GM12878 (cell line): ENCODE data around the gene MYH10. TPM values are rescaled to one million over a fixed set of nuclear protein-coding genes. Genes with fewer than 3 reads are reported as not detected.

Source experiments
- ATAC-seq: fragments of 200-7000 bp; cut with Tn5 transposase; 3 replicates; pipeline ENCODE4 v1.9.1; 2020; ENCODE audit warnings: mild to moderate bottlenecking, moderate library complexity
- BruUV-seq: library from RNA; stranded (reverse); fragments of 400-500 nt; replicated peaks from 2 replicates; lab custom pipeline; 2021; lab: Mats Ljungman, UMichigan
- CTCF ChIA-PET: fragments of 300-600 bp; sonication (Branson Sonifier 250); formaldehyde crosslinking; extraction: SDS; loops from one replicate; lab custom pipeline; 2021; ENCODE audit warnings: inconsistent platforms; lab: Yijun Ruan, JAX
- POLR2A ChIA-PET: fragments of 350-600 bp; formaldehyde crosslinking; extraction: SDS; loops from one replicate; lab custom pipeline; 2021; ENCODE audit warnings: inconsistent platforms; lab: Charles Lee
- RAD21 ChIA-PET: fragments of 300-600 bp; sonication (Branson Sonifier 250); formaldehyde crosslinking; loops from one replicate; lab custom pipeline; 2023; ENCODE audit warnings: antibody characterized with exemption; ENCODE audit not compliant: unreplicated experiment; lab: Charles Lee
- SMC1A ChIA-PET: fragments of 300-600 bp; sonication (Branson Sonifier 250); formaldehyde crosslinking; loops from one replicate; lab custom pipeline; 2023; ENCODE audit not compliant: unreplicated experiment, uncharacterized antibody; lab: Charles Lee
- DNase-seq: peaks from one replicate; pipeline ENCODE4 v3.0.0-alpha.2; 2011; ENCODE audit warnings: low read depth, low spot score
- FAIRE-seq: peaks from 3 replicates; lab custom pipeline; 2011; peaks lifted over from hg19 to GRCh38; lab: Jason Lieb, UNC
- H2AFZ ChIP-seq: 2 replicates; pipeline ENCODE4 v1.6.0; 2011; ENCODE audit warnings: low read depth, low read length, control low read depth; ENCODE audit not compliant: control insufficient read depth
- H3K27ac ChIP-seq: 2 replicates; pipeline ENCODE4 v1.5.1; 2011; ENCODE audit warnings: control low read depth; ENCODE audit not compliant: control insufficient read depth, insufficient read depth
- H3K27me3 ChIP-seq, 2 experiments: replicated peaks in 1 of 2; 2 replicates each; pipeline versions ENCODE4 v1.6.0 to v1.6.1; 2011; ENCODE audit warnings: low read length in 1 of 2; ENCODE audit not compliant: control insufficient read depth in 2 of 2, insufficient read depth in 2 of 2
- H3K36me3 ChIP-seq, 2 experiments: 2 replicates each; pipeline ENCODE4 v1.5.1; 2011; ENCODE audit warnings: low read length in 1 of 2; ENCODE audit not compliant: control insufficient read depth in 2 of 2, insufficient read depth in 2 of 2
- H3K4me1 ChIP-seq: 2 replicates; pipeline ENCODE4 v1.6.1; 2011; ENCODE audit warnings: mild to moderate bottlenecking, low read length, moderate library complexity, mixed read lengths; ENCODE audit not compliant: control insufficient read depth, insufficient read depth
- H3K4me2 ChIP-seq: 2 replicates; pipeline ENCODE4 v1.6.0; 2011; ENCODE audit warnings: control low read depth; ENCODE audit not compliant: control insufficient read depth, insufficient read depth
- H3K4me3 ChIP-seq: fragments of 200-600 bp; sonication (generic); 2 replicates; pipeline ENCODE4 v1.5.1; 2016
- H3K79me2 ChIP-seq: 2 replicates; pipeline ENCODE4 v1.6.0; 2011; ENCODE audit warnings: low read length; ENCODE audit not compliant: control insufficient read depth, insufficient read depth
- H3K9ac ChIP-seq: 2 replicates; pipeline ENCODE4 v1.8.0; 2011; ENCODE audit warnings: low read length, control low read depth, mixed read lengths; ENCODE audit not compliant: control insufficient read depth, insufficient read depth
- H3K9me3 ChIP-seq: replicated peaks from 3 replicates; pipeline ENCODE4 v1.5.1; 2011; ENCODE audit warnings: mild to moderate bottlenecking, low read length; ENCODE audit not compliant: control insufficient read depth, insufficient read depth
- H4K20me1 ChIP-seq: 2 replicates; pipeline ENCODE4 v1.6.0; 2011; ENCODE audit not compliant: control insufficient read depth, insufficient read depth
- CBX3 ChIP-seq: fragments of 200-600 bp; sonication (generic); IDR thresholded peaks from 2 replicates; pipeline ENCODE4 v1.6.1; 2016; ENCODE audit warnings: low read depth, borderline replicate concordance
- CEBPZ ChIP-seq: fragments of 150-350 bp; IDR thresholded peaks from 2 replicates; pipeline ENCODE4 v1.6.1; 2016; ENCODE audit warnings: low read depth, low read length
- CTCF ChIP-seq, 3 experiments: IDR thresholded peaks in 2 of 3; conservative IDR thresholded peaks in 1 of 3; 2 replicates each; pipeline ENCODE4 v1.5.1; 2011; ENCODE audit warnings: low read depth in 3 of 3, low read length in 3 of 3, mild to moderate bottlenecking in 3 of 3, control low read depth in 2 of 3, moderate library complexity in 2 of 3, inconsistent platforms in 1 of 3, mixed read lengths in 1 of 3; ENCODE audit not compliant: control insufficient read depth in 2 of 3, insufficient read depth in 1 of 3; ENCODE audit errors: extremely low read depth in 1 of 3
- EP300 ChIP-seq, 2 experiments: fragments of 150-350 bp in 1 of 2; IDR thresholded peaks; 2 replicates each; pipeline ENCODE4 v1.6.1; 2011 to 2012; ENCODE audit warnings: low read depth in 2 of 2, low read length in 2 of 2, borderline replicate concordance in 1 of 2, improper control_type of control experiment in 1 of 2, inconsistent platforms in 1 of 2; ENCODE audit not compliant: control insufficient read depth in 1 of 2
- GATAD2B ChIP-seq: fragments of 450-650 bp; conservative IDR thresholded peaks from 2 replicates; pipeline ENCODE4 v1.6.1; 2017; ENCODE audit warnings: low read depth, mild to moderate bottlenecking, moderate library complexity
- HDAC6 ChIP-seq: fragments of 200-600 bp; sonication (generic); IDR thresholded peaks from one replicate; pipeline ENCODE4 v1.8.0; 2017; ENCODE audit warnings: antibody characterized with exemption; ENCODE audit not compliant: unreplicated experiment
- JUNB ChIP-seq: IDR thresholded peaks from 2 replicates; pipeline ENCODE4 v1.6.1; 2016; ENCODE audit warnings: antibody characterized with exemption, mild to moderate bottlenecking
- MAX ChIP-seq: IDR thresholded peaks from 2 replicates; pipeline ENCODE4 v1.6.1; 2012; ENCODE audit warnings: low read depth, low read length, improper control_type of control experiment
- NRF1 ChIP-seq: conservative IDR thresholded peaks from 2 replicates; pipeline ENCODE4 v1.6.1; 2011; ENCODE audit warnings: mild to moderate bottlenecking, low read depth, low read length, improper control_type of control experiment
- POLR2AphosphoS5 ChIP-seq: IDR thresholded peaks from 2 replicates; pipeline ENCODE4 v1.6.1; 2011; ENCODE audit warnings: mild to moderate bottlenecking, low read length, inconsistent platforms
- RFX5 ChIP-seq: IDR thresholded peaks from 2 replicates; pipeline ENCODE4 v1.6.1; 2011; ENCODE audit warnings: low read depth, low read length, improper control_type of control experiment
- SREBF2 ChIP-seq: IDR thresholded peaks from 2 replicates; pipeline ENCODE4 v1.6.1; 2012; ENCODE audit warnings: mild to moderate bottlenecking, low read length
- TARDBP ChIP-seq: IDR thresholded peaks from 2 replicates; pipeline ENCODE4 v1.6.1; 2016; ENCODE audit warnings: borderline replicate concordance
- TCF12 ChIP-seq: IDR thresholded peaks from 2 replicates; pipeline ENCODE4 v1.6.1; 2011; ENCODE audit warnings: low read depth, mild to moderate bottlenecking, low read length
- TCF3 ChIP-seq: IDR thresholded peaks from 2 replicates; pipeline ENCODE4 v1.6.1; 2012; ENCODE audit warnings: low read depth, mild to moderate bottlenecking, low read length, borderline replicate concordance; ENCODE audit not compliant: insufficient read depth
- TCF7 ChIP-seq: IDR thresholded peaks from 2 replicates; pipeline ENCODE4 v1.6.1; 2014; ENCODE audit warnings: antibody characterized with exemption, borderline replicate concordance
- USF1 ChIP-seq: IDR thresholded peaks from 2 replicates; pipeline ENCODE4 v1.6.1; 2011; ENCODE audit warnings: borderline replicate concordance, low read depth, mild to moderate bottlenecking, moderate library complexity, mixed read lengths, low read length; ENCODE audit not compliant: insufficient read depth; ENCODE audit errors: extremely low read length
- ZNF207 ChIP-seq: fragments of 450-650 bp; IDR thresholded peaks from 2 replicates; pipeline ENCODE4 v1.6.1; 2014; ENCODE audit warnings: antibody characterized with exemption, mild to moderate bottlenecking, borderline replicate concordance
- ZZZ3 ChIP-seq: IDR thresholded peaks from 2 replicates; pipeline ENCODE4 v1.6.1; 2011; ENCODE audit warnings: low read depth; ENCODE audit not compliant: control insufficient read depth, insufficient read length
- WGBS: methylation state at CpG from one replicate; pipeline ENCODE4 v1.1.6; 2016; ENCODE audit warnings: low lambda C conversion rate; ENCODE audit not compliant: insufficient replicate concordance, insufficient coverage; ENCODE audit errors: missing lambda C conversion rate; 5-methylcytosine and 5-hydroxymethylcytosine counted together
- in situ Hi-C: fragments of 300-500 bp; cut with MboI; formaldehyde crosslinking; loops from 9 replicates; pipeline ENCODE4 v1.14.3; 2018; ENCODE audit warnings: mixed read lengths
- intact Hi-C: fragments of 100-400 bp; cut with micrococcal nuclease; formaldehyde crosslinking; loops from one replicate; pipeline ENCODE4 v1.14.2; 2022; ENCODE audit not compliant: unreplicated experiment
- polyA plus RNA-seq, 11 experiments: library from polyadenylated mRNA; depleted of rRNA in 4 of 11; unstranded in 6 of 11; stranded (reverse) in 5 of 11; fragments of >200 nt; fragmentation: Nextera tagmentation in 4 of 11; fragmentation: Illumina TruSeq in 1 of 11; extraction: Ambion mirVana in 4 of 11; extraction: Trizol in 1 of 11; gene quantifications; 1 replicate in 1 of 11; 2 replicates in 10 of 11; pipeline versions ENCODE4 v1.2.1 to v1.2.3, GENCODE V29; 2011 to 2016; ENCODE audit warnings: inconsistent platforms in 2 of 11, missing spikeins in 2 of 11, low read depth in 1 of 11
- total RNA-seq, 4 experiments: library from RNA; depleted of rRNA in 3 of 4; stranded (reverse); fragments of >200 nt in 3 of 4; fragmentation: Illumina TruSeq in 1 of 4; extraction: Trizol in 1 of 4; gene quantifications; 2 replicates each; pipeline versions ENCODE4 v1.2.1 to v1.2.3, GENCODE V29; 2013 to 2021

The MYH10 gene
- total and polyA plus RNA-seq, 10 of the 15 experiments (the other 5 are each of a cell fraction or from before 2014, with no cell fraction given): 0.33 to 7.1 (median 1.0) TPM

- H3K27me3 ChIP-seq: no peaks in the 10 kb centered on the region; a peak in 1 of 4 replicates
- no peak for FAIRE-seq
- POLR2A ChIA-PET: no interaction called here
- no peaks in the 10 kb centered on the region for H3K79me2 ChIP-seq
- no peaks in the 10 kb centered on the region for H4K20me1 ChIP-seq
- no peak overlapping the region for H3K27ac ChIP-seq
- CTCF ChIA-PET: no interaction called here
- in situ Hi-C loops: no loop called here
- RAD21 ChIA-PET: no interaction called here
- H3K4me2 ChIP-seq: no peak overlapping the region
- no peak for TF ChIP-seq CTCF (IDR thresholded peaks at IDR 0.05 in 2 of 3, conservative IDR thresholded peaks at IDR 0.05 in 1 of 3; ENCODE audit: control insufficient read depth in 2 of 3, extremely low read depth in 1 of 3, insufficient read depth in 1 of 3, low read depth in 3 of 3, low read length in 3 of 3)
- TF ChIP-seq CEBPZ: no peak
- TF ChIP-seq CBX3: no peak
- TF ChIP-seq MAX: no peak
- TF ChIP-seq TCF12: no peak
- no peak for TF ChIP-seq USF1
- no peak for TF ChIP-seq SREBF2
- no peak for TF ChIP-seq EP300 (IDR thresholded peaks at IDR 0.05; ENCODE audit: borderline replicate concordance in 1 of 2, control insufficient read depth in 1 of 2, low read depth in 2 of 2, low read length in 2 of 2)
- no peak for TF ChIP-seq GATAD2B
- TF ChIP-seq POLR2AphosphoS5: no peak
- no peak for TF ChIP-seq ZZZ3
- no peak for TF ChIP-seq TARDBP
- no peak for TF ChIP-seq JUNB
- no peak for TF ChIP-seq HDAC6
- no peak for TF ChIP-seq TCF7
- no peak for TF ChIP-seq NRF1
- no peak for TF ChIP-seq TCF3
- TF ChIP-seq ZNF207: no peak
- TF ChIP-seq RFX5: no peak
- H3K9ac ChIP-seq: no peak overlapping the region
- no peaks in the 10 kb centered on the region for H3K9me3 ChIP-seq
- H3K4me1 ChIP-seq: no peaks in the 10 kb centered on the region
- H3K36me3 ChIP-seq: no peaks in the 10 kb centered on the region
- intact Hi-C loops: no loop called here
- DNase-seq: no peak
- WGBS: 27% methylated on average over 12 of the region's 12 CpGs
- H3K4me3 ChIP-seq: no peak overlapping the region
- H2AFZ ChIP-seq: no peak overlapping the region
- no TSS peak for BruUV-seq
- SMC1A ChIA-PET: no interaction called here
- no peak for ATAC-seq
Observed at GRCh38 chr17:8664456-8665126, 34.1 kb upstream of the MYH10 start.
